PC-3 (cell line): Measurements from ENCODE around the gene WRNIP1. TPM values are rescaled to one million over a fixed set of nuclear protein-coding genes. Genes with fewer than 3 reads are reported as not detected.

Source experiments
- ATAC-seq: fragments of 200-7000 bp; cut with Tn5 transposase; 2 replicates; pipeline ENCODE4 v1.9.1; 2020; ENCODE audit warnings: mild to moderate bottlenecking, moderate library complexity
- BruUV-seq: library from RNA; stranded (reverse); fragments of 400-500 nt; replicated peaks from 2 replicates; lab custom pipeline; 2021; lab: Mats Ljungman, UMichigan
- CTCF ChIA-PET: fragments of 300-600 bp; sonication (Branson Sonifier 250); formaldehyde crosslinking; loops from one replicate; lab custom pipeline; 2022; ENCODE audit warnings: antibody characterized with exemption; lab: Charles Lee
- POLR2A ChIA-PET: fragments of 300-600 bp; sonication (Branson Sonifier 250); formaldehyde crosslinking; loops from one replicate; lab custom pipeline; 2022; ENCODE audit warnings: antibody characterized with exemption; ENCODE audit not compliant: unreplicated experiment; lab: Charles Lee
- DNase-seq: peaks from one replicate; pipeline ENCODE4 v3.0.0-alpha.2; 2015
- H2AFZ ChIP-seq: fragments of 300-600 bp; sonication (generic); 2 replicates; pipeline ENCODE4 v1.6.0; 2016; ENCODE audit warnings: antibody characterized with exemption, low read length
- H3F3A ChIP-seq: fragments of 300-600 bp; sonication (generic); one replicate; pipeline ENCODE4 v1.6.0; 2017; ENCODE audit warnings: antibody characterized with exemption, low read length, control low read depth, mild to moderate bottlenecking; ENCODE audit not compliant: unreplicated experiment
- H3K27ac ChIP-seq: fragments of 300-600 bp; sonication (generic); 2 replicates; pipeline ENCODE4 v1.5.1; 2016; ENCODE audit warnings: mild to moderate bottlenecking, low read length
- H3K27me3 ChIP-seq: fragments of 300-600 bp; sonication (generic); 2 replicates; pipeline ENCODE4 v1.6.1; 2016; ENCODE audit warnings: low read length, mixed read lengths
- H3K36me3 ChIP-seq: fragments of 300-600 bp; sonication (generic); 2 replicates; pipeline ENCODE4 v1.6.1; 2016; ENCODE audit warnings: low read depth, mixed run types, low read length, mixed read lengths
- H3K4me1 ChIP-seq: fragments of 300-600 bp; sonication (generic); 2 replicates; pipeline ENCODE4 v1.5.1; 2016; ENCODE audit warnings: low read length; ENCODE audit not compliant: insufficient read depth
- H3K4me2 ChIP-seq: fragments of 300-600 bp; sonication (generic); 2 replicates; pipeline ENCODE4 v1.6.0; 2016; ENCODE audit warnings: low read length
- H3K4me3 ChIP-seq: fragments of 300-600 bp; sonication (generic); 2 replicates; pipeline ENCODE4 v1.5.1; 2016; ENCODE audit warnings: mild to moderate bottlenecking, low read length, mixed read lengths
- H3K79me2 ChIP-seq: fragments of 300-600 bp; sonication (generic); 2 replicates; pipeline ENCODE4 v1.6.1; 2017; ENCODE audit warnings: low read length, mixed read lengths
- H3K9ac ChIP-seq: fragments of 300-600 bp; sonication (generic); 2 replicates; pipeline ENCODE4 v1.6.0; 2016; ENCODE audit warnings: mild to moderate bottlenecking, low read length
- H3K9me2 ChIP-seq: fragments of 300-600 bp; sonication (generic); replicated peaks from 2 replicates; pipeline ENCODE4 v1.6.1; 2016; ENCODE audit warnings: mixed run types, low read length, mixed read lengths
- H3K9me3 ChIP-seq: fragments of 300-600 bp; sonication (generic); 2 replicates; pipeline ENCODE4 v1.6.1; 2016; ENCODE audit warnings: low read length, mixed read lengths
- H4K20me1 ChIP-seq: fragments of 300-600 bp; sonication (generic); 2 replicates; pipeline ENCODE4 v1.6.1; 2016; ENCODE audit warnings: low read length, mixed read lengths
- EZH2 ChIP-seq: fragments of 300-600 bp; sonication (generic); IDR thresholded peaks from one replicate; pipeline ENCODE4 v1.6.1; 2017; ENCODE audit warnings: antibody characterized with exemption, mild to moderate bottlenecking, low read length; ENCODE audit not compliant: unreplicated experiment
- EZH2phosphoT487 ChIP-seq: fragments of 300-600 bp; sonication (generic); IDR thresholded peaks from 2 replicates; pipeline ENCODE4 v1.6.1; 2018; ENCODE audit warnings: mild to moderate bottlenecking, antibody characterized with exemption, low read length, borderline replicate concordance
- intact Hi-C: fragments of 100-400 bp; cut with micrococcal nuclease; formaldehyde crosslinking; loops from 2 replicates; pipeline ENCODE4 v1.9.0; 2023
- total RNA-seq: library from RNA; depleted of rRNA; stranded (reverse); fragments of >200 nt; gene quantifications from 2 replicates; pipeline ENCODE4 v1.2.3, GENCODE V29; 2014
- TF ChIP-seq, protein P1 (sequence below): fragments of 300-600 bp; sonication (generic); conservative IDR thresholded peaks from 2 replicates; pipeline ENCODE4 v1.5.1; 2017; ENCODE audit warnings: antibody characterized with exemption, low read depth, mild to moderate bottlenecking, low read length

WRNIP1 gene
- total RNA-seq, 1 experiment from 2014 or later = 92.2 TPM

DNA sequence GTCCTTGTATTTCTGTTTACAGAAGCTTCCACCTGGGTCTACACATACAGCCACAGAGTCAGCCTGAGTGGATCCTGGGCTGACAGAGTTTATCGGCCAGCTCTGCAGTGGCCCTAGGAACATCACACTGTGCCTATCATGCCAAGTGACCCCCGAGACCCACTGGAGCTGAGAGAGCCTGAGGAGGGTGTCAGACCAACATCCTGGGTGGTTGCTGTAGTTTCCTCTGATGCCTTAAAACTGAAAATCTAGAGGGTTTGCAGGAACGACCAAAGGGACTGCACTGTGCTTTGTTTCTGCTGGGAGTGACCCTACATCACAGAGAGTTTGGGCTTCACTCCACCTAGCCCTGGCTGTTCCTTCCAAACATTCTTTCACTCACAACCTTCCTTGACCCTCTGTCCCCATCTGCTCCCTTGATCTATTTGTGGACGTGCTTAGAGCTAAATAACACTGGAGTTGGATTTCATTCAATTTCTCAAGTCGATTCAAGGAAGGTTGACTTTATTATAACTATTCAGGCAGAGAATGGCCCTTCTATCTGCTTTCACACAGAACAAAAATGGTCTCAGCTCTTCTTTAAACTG, 32.6 kb upstream of the WRNIP1 start:
- Histone ChIP-seq H3F3A (no peaks in the 10 kb centered on the region), H3K36me3 (no peaks in the 10 kb centered on the region), H3K4me1 (peaks cover 17% of the 10 kb centered on the region), H3K4me2 (no peak overlapping the region), H3K9me3 (no peaks in the 10 kb centered on the region), H2AFZ (no peak overlapping the region), H3K4me3 (no peak overlapping the region), H3K27ac (no peak overlapping the region), H3K79me2 (no peaks in the 10 kb centered on the region), H3K27me3 (no peaks in the 10 kb centered on the region), H4K20me1 (no peaks in the 10 kb centered on the region), H3K9ac (no peak overlapping the region), H3K9me2 (no peaks in the 10 kb centered on the region)
- ATAC-seq (no peak), DNase-seq (no peak)
- intact Hi-C loops = no loop called here
- ChIA-PET CTCF (no interaction called here), POLR2A (no interaction called here)
- TF ChIP-seq EZH2 = no peak
- TF ChIP-seq, protein P1, sequence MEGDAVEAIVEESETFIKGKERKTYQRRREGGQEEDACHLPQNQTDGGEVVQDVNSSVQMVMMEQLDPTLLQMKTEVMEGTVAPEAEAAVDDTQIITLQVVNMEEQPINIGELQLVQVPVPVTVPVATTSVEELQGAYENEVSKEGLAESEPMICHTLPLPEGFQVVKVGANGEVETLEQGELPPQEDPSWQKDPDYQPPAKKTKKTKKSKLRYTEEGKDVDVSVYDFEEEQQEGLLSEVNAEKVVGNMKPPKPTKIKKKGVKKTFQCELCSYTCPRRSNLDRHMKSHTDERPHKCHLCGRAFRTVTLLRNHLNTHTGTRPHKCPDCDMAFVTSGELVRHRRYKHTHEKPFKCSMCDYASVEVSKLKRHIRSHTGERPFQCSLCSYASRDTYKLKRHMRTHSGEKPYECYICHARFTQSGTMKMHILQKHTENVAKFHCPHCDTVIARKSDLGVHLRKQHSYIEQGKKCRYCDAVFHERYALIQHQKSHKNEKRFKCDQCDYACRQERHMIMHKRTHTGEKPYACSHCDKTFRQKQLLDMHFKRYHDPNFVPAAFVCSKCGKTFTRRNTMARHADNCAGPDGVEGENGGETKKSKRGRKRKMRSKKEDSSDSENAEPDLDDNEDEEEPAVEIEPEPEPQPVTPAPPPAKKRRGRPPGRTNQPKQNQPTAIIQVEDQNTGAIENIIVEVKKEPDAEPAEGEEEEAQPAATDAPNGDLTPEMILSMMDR = no peak
- no peak for TF ChIP-seq EZH2phosphoT487
- BruUV-seq = no TSS peak

DNA sequence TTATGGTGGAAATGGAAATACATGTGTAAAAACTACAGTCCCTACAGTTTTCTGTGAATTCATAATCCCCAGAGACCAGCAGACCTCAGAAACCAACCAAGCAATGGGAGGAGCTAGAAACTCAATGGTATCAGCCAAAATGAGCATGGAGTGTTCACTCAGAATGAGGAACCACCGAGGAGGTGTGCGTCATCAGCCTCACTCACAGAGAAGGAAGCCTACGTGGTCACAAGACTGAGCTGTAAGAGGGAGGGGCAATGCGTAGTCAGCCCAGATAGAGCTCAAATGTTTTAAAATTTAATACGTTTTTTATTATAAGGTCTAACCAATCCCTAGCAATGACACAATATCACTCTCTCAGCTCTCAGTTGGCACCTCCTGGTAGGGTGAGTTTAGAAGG, 31.9 kb upstream of the WRNIP1 start:
- H2AFZ ChIP-seq = no peak overlapping the region
- intact Hi-C loops = no loop called here
- no peak overlapping the region for H3K4me3 ChIP-seq
- no peaks in the 10 kb centered on the region for H3K27me3 ChIP-seq
- H3F3A ChIP-seq = no peaks in the 10 kb centered on the region
- TF ChIP-seq EZH2 (no peak), EZH2phosphoT487 (no peak)
- TF ChIP-seq, protein P1 = no peak
- H3K36me3 ChIP-seq = no peaks in the 10 kb centered on the region
- no peak overlapping the region for H3K4me2 ChIP-seq
- peaks cover 17% of the 10 kb centered on the region for H3K4me1 ChIP-seq
- POLR2A ChIA-PET = no interaction called here
- no TSS peak for BruUV-seq
- CTCF ChIA-PET = no interaction called here
- H3K9me3 ChIP-seq = no peaks in the 10 kb centered on the region
- ATAC-seq = no peak
- H3K27ac ChIP-seq = no peak overlapping the region
- H4K20me1 ChIP-seq = no peaks in the 10 kb centered on the region
- no peaks in the 10 kb centered on the region for H3K79me2 ChIP-seq
- no peaks in the 10 kb centered on the region for H3K9me2 ChIP-seq
- no peak overlapping the region for H3K9ac ChIP-seq
- no peak for DNase-seq

DNA sequence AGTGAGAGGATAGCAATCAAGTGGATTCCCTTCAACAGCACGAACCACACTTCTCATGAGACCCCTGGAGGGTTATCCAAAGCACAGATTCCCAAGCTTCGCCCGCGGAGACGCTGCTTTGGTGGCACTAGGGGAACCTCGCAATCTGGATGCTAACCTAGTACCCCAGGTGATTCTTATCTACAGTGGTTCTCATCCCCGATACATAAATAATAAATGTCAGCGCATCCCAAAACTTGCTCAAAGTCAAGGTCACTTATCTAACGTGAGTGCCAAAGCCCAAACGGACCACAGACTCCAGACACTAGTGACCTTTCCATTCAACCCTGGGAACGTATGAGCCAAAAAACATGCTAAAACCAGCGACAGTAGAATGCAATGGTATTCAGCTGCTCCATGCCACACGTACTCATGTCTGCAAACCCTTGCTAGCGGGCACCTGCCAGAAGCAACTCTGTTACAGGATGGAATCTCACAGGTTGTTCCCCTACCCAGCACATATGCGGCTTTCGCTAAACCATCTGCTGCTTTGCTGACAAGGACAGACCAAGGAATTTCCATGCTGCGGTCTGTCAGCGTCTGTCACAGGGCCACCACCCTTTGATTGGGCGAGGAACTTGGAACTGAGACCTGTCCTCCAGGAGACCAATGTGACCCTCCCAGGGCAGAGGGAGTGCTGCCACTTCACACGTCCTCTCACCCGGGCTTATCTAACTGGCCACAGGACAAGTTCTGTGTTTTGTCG, 31.3 kb upstream of the WRNIP1 start:
- no peak overlapping the region for H2AFZ ChIP-seq

More for the DNA sequence above, 31.3 kb upstream of the WRNIP1 start:
- no peaks in the 10 kb centered on the region for H3K9me3 ChIP-seq
- no peaks in the 10 kb centered on the region for H3K27me3 ChIP-seq
- BruUV-seq = no TSS peak
- no peaks in the 10 kb centered on the region for H3K79me2 ChIP-seq
- DNase-seq (no peak), ATAC-seq (no peak)
- no peak overlapping the region for H3K9ac ChIP-seq
- peaks cover 17% of the 10 kb centered on the region for H3K4me1 ChIP-seq
- H3K27ac ChIP-seq = no peak overlapping the region
- no peaks in the 10 kb centered on the region for H3F3A ChIP-seq
- no peak overlapping the region for H3K4me2 ChIP-seq
- POLR2A ChIA-PET = no interaction called here
- H3K36me3 ChIP-seq = no peaks in the 10 kb centered on the region
- CTCF ChIA-PET = no interaction called here
- TF ChIP-seq EZH2 (no peak), EZH2phosphoT487 (no peak)
- TF ChIP-seq, protein P1 = no peak
- no peak overlapping the region for H3K4me3 ChIP-seq
- H4K20me1 ChIP-seq = no peaks in the 10 kb centered on the region
- intact Hi-C loops = no loop called here
- H3K9me2 ChIP-seq = no peaks in the 10 kb centered on the region
